SK-N-SH (cell line): ENCODE results near the gene NRARP. TPM values are rescaled to one million over a fixed set of nuclear protein-coding genes. Genes with fewer than 3 reads are reported as not detected.

ENCODE experiments used
- CTCF ChIA-PET: fragments of 300-600, 350-600 bp; formaldehyde crosslinking; extraction: SDS; loops from one replicate; lab custom pipeline; 2021; lab: Yijun Ruan, JAX
- POLR2A ChIA-PET: fragments of 350-600 bp; sonication (Branson Sonifier 250); formaldehyde crosslinking; extraction: SDS; loops from one replicate; lab custom pipeline; 2020; ENCODE audit warnings: antibody characterized with exemption, inconsistent platforms; lab: Yijun Ruan, JAX
- DNase-seq: peaks from one replicate; pipeline ENCODE4 v3.0.0; 2012
- H2AFZ ChIP-seq: fragments of 200-600 bp; sonication (generic); 2 replicates; pipeline ENCODE4 v1.8.1; 2016; ENCODE audit warnings: antibody characterized with exemption, mild to moderate bottlenecking, low read depth
- H3F3A ChIP-seq: fragments of 200-600 bp; sonication (generic); replicated peaks from 2 replicates; pipeline ENCODE3; 2016; ENCODE audit warnings: antibody characterized with exemption, mild to moderate bottlenecking; ENCODE audit not compliant: insufficient read depth
- H3K27ac ChIP-seq, 2 experiments: fragments of 200-500 bp in 1 of 2; fragments of 200-600 bp in 1 of 2; sonication (Bioruptor generic) in 1 of 2; sonication (generic), shearing (Covaris generic) in 1 of 2; 2 replicates each; pipeline versions ENCODE4 v1.5.1 to v1.6.1; 2014 to 2016; ENCODE audit warnings: low read depth in 2 of 2, inconsistent platforms in 1 of 2, low read length in 1 of 2, mild to moderate bottlenecking in 1 of 2, mixed read lengths in 1 of 2
- H3K27me3 ChIP-seq: fragments of 200-600 bp; sonication (generic), shearing (Covaris generic); 2 replicates; pipeline ENCODE4 v1.6.1; 2016; ENCODE audit warnings: mixed run types; ENCODE audit not compliant: insufficient read depth
- H3K36me3 ChIP-seq, 2 experiments: fragments of 200-500 bp in 1 of 2; fragments of 200-600 bp in 1 of 2; sonication (Bioruptor generic) in 1 of 2; sonication (generic) in 1 of 2; replicated peaks in 1 of 2; 2 replicates each; pipeline versions ENCODE3 to v1.5.1; 2014 to 2016; ENCODE audit warnings: low read length in 1 of 2, mild to moderate bottlenecking in 1 of 2; ENCODE audit not compliant: insufficient read depth in 2 of 2, control insufficient read depth in 1 of 2
- H3K4me1 ChIP-seq, 2 experiments: fragments of 200-500 bp in 1 of 2; fragments of 200-600 bp in 1 of 2; sonication (Bioruptor generic) in 1 of 2; sonication (generic), shearing (Covaris generic) in 1 of 2; 2 replicates each; pipeline versions ENCODE4 v1.5.1 to v1.6.1; 2014 to 2016; ENCODE audit warnings: low read depth in 1 of 2, low read length in 1 of 2, mixed run types in 1 of 2; ENCODE audit not compliant: insufficient read depth in 2 of 2, control insufficient read depth in 1 of 2
- H3K4me2 ChIP-seq: fragments of 200-600 bp; sonication (generic), shearing (Covaris generic); 2 replicates; pipeline ENCODE4 v1.6.1; 2017; ENCODE audit warnings: mixed run types
- H3K4me3 ChIP-seq, 2 experiments: fragments of 200-500 bp in 1 of 2; fragments of 200-600 bp in 1 of 2; sonication (Bioruptor generic) in 1 of 2; sonication (generic), shearing (Covaris generic) in 1 of 2; 2 replicates each; pipeline versions ENCODE4 v1.5.1 to v1.8.1; 2014 to 2016; ENCODE audit warnings: low read depth in 2 of 2, inconsistent platforms in 1 of 2, low read length in 1 of 2, mild to moderate bottlenecking in 1 of 2, mixed read lengths in 1 of 2, moderate library complexity in 1 of 2
- H3K79me2 ChIP-seq: fragments of 200-600 bp; sonication (generic); 2 replicates; pipeline ENCODE4 v1.8.1; 2017; ENCODE audit warnings: mild to moderate bottlenecking; ENCODE audit not compliant: insufficient read depth
- H3K9ac ChIP-seq: fragments of 200-600 bp; sonication (generic); 2 replicates; pipeline ENCODE4 v1.6.1; 2017; ENCODE audit warnings: mixed run types
- H3K9me2 ChIP-seq: fragments of 200-600 bp; sonication (generic); 2 replicates; pipeline ENCODE4 v1.6.1; 2017; ENCODE audit warnings: mixed run types
- H3K9me3 ChIP-seq: fragments of 200-600 bp; sonication (generic); 2 replicates; pipeline ENCODE4 v1.6.1; 2017; ENCODE audit warnings: mixed run types, mild to moderate bottlenecking, moderate library complexity
- H4K20me1 ChIP-seq: fragments of 200-600 bp; sonication (generic); 2 replicates; pipeline ENCODE4 v1.6.1; 2017; ENCODE audit warnings: mild to moderate bottlenecking, mixed run types; ENCODE audit not compliant: insufficient read depth
- ELF1 ChIP-seq: IDR thresholded peaks from 2 replicates; pipeline ENCODE4 v1.4.0; 2012
- EZH2phosphoT487 ChIP-seq: fragments of 200-600 bp; sonication (generic); IDR thresholded peaks from 2 replicates; pipeline ENCODE4 v1.6.1; 2017; ENCODE audit warnings: low read depth, mixed run types, mild to moderate bottlenecking, antibody characterized with exemption, moderate library complexity, borderline replicate concordance
- FOXJ3 ChIP-seq: sonication (generic); formaldehyde crosslinking; IDR thresholded peaks from 2 replicates; pipeline ENCODE4 v1.5.1; 2020; ENCODE audit warnings: mild to moderate bottlenecking, missing genetic modification reagents
- IRF3 ChIP-seq: fragments of 150-350 bp; IDR thresholded peaks from 2 replicates; pipeline ENCODE4 v1.6.1; 2016; ENCODE audit warnings: mild to moderate bottlenecking, low read depth, low read length
- REST ChIP-seq: IDR thresholded peaks from 2 replicates; pipeline ENCODE4 v1.6.1; 2012; ENCODE audit warnings: mild to moderate bottlenecking, low read depth, low read length, moderate library complexity
- SMC3 ChIP-seq: IDR thresholded peaks from 2 replicates; pipeline ENCODE4 v1.6.1; 2012; ENCODE audit warnings: low read depth, low read length, improper control_type of control experiment
- TAF1 ChIP-seq: IDR thresholded peaks from 2 replicates; pipeline ENCODE4 v1.6.1; 2012; ENCODE audit warnings: low read depth, mild to moderate bottlenecking, low read length, moderate library complexity, borderline replicate concordance
- YY1 ChIP-seq: IDR thresholded peaks from 2 replicates; pipeline ENCODE4 v1.4.0; 2012; ENCODE audit warnings: low read depth, mild to moderate bottlenecking
- WGBS: methylation state at CpG from one replicate; pipeline ENCODE4 v1.1.6; 2017; ENCODE audit warnings: low lambda C conversion rate; 5-methylcytosine and 5-hydroxymethylcytosine counted together
- polyA plus RNA-seq, 3 experiments: library from polyadenylated mRNA; depleted of rRNA; stranded (reverse); fragments of >200 nt; gene quantifications; 2 replicates each; pipeline ENCODE4 v1.2.3, GENCODE V29; 2012

Gene NRARP
- polyA plus RNA-seq, 1 of the 3 experiments (the other 2 are of a cell fraction): 3.9 TPM

GRCh38 chr9:137275203-137275587 lies 26.9 kb downstream of the NRARP start (continued):
- TF ChIP-seq REST: no peak
- TF ChIP-seq FOXJ3 (CRISPR knock-in tag): no peak
- no peak for TF ChIP-seq SMC3
- TF ChIP-seq EZH2phosphoT487: no peak
- no peak for TF ChIP-seq ELF1
- no peak for TF ChIP-seq TAF1

GRCh38 chr9:137273611-137274320 lies 28.3 kb downstream of the NRARP start:
- no peaks in the 10 kb centered on the region for H3K9me2 ChIP-seq
- no peak for DNase-seq
- no peak overlapping the region for H2AFZ ChIP-seq
- H3K27ac ChIP-seq: no peak overlapping the region
- POLR2A ChIA-PET: interaction anchor here (1.0 to 1.5 kb wide), 4 partner anchors 9 to 51 kb away, joined by 3 to 8 read pairs (median 4); no protein-coding TSS in a partner anchor
- H3K4me1 ChIP-seq: no peaks in the 10 kb centered on the region; a peak in 2 of 4 replicates
- peaks cover 7 to 31% of the 10 kb centered on the region in 2 experiments for H3K36me3 ChIP-seq
- H3K9ac ChIP-seq: no peak overlapping the region
- H3K27me3 ChIP-seq: no peaks in the 10 kb centered on the region
- 0 out of 2 replicates have a peak, but pooled peaks cover 3% of the 10 kb centered on the region for H4K20me1 ChIP-seq
- no peak overlapping the region for H3K4me2 ChIP-seq
- H3K79me2 ChIP-seq: no peaks in the 10 kb centered on the region
- no peak for TF ChIP-seq IRF3
- no peak for TF ChIP-seq YY1
- TF ChIP-seq, all 33 proteins: peak for 0
- Histone ChIP-seq H3K4me3 (no peak overlapping the region), H3K9me3 (no peaks in the 10 kb centered on the region), H3F3A (peaks cover 8% of the 10 kb centered on the region)
- WGBS: 90% methylated on average over 10 of the region's 15 CpGs
- CTCF ChIA-PET: interaction anchor here (0.9 to 2.8 kb wide), 5 partner anchors 12 to 149 kb away, joined by 3 to 18 read pairs (median 8); partner anchors contain the start of genes EXD3 and NOXA1
